HEK293T (cell line): ENCODE results near the gene ZSCAN5A.

Source experiments
- ARNT ChIP-seq: fragments of 450-650 bp; IDR thresholded peaks from 2 replicates; pipeline ENCODE4 v1.6.1; 2017; ENCODE audit warnings: mild to moderate bottlenecking
- BHLHE40 ChIP-seq: fragments of 450-650 bp; IDR thresholded peaks from 2 replicates; pipeline ENCODE4 v1.6.1; 2016; ENCODE audit warnings: mild to moderate bottlenecking, moderate library complexity, borderline replicate concordance
- CTBP1 ChIP-seq: fragments of 450-650 bp; IDR thresholded peaks from 2 replicates; pipeline ENCODE4 v1.6.1; 2016; ENCODE audit warnings: borderline replicate concordance
- FOXA1 ChIP-seq: fragments of 450-650 bp; IDR thresholded peaks from 2 replicates; pipeline ENCODE4 v1.6.1; 2016; ENCODE audit warnings: mild to moderate bottlenecking
- FOXK2 ChIP-seq: fragments of 450-650 bp; IDR thresholded peaks from 2 replicates; pipeline ENCODE4 v1.6.1; 2016; ENCODE audit warnings: mild to moderate bottlenecking
- LEF1 ChIP-seq: fragments of 450-650 bp; IDR thresholded peaks from 2 replicates; pipeline ENCODE4 v1.6.1; 2017; ENCODE audit warnings: mild to moderate bottlenecking, borderline replicate concordance
- NFRKB ChIP-seq: fragments of 450-650 bp; IDR thresholded peaks from 2 replicates; pipeline ENCODE4 v1.6.1; 2016; ENCODE audit warnings: mild to moderate bottlenecking, moderate library complexity
- SP1 ChIP-seq: fragments of 450-650 bp; IDR thresholded peaks from 2 replicates; pipeline ENCODE4 v1.6.1; 2017
- SUZ12 ChIP-seq: fragments of 450-650 bp; IDR thresholded peaks from 2 replicates; pipeline ENCODE4 v1.6.1; 2016; ENCODE audit warnings: mild to moderate bottlenecking
- TARDBP ChIP-seq: fragments of 450-650 bp; IDR thresholded peaks from 2 replicates; pipeline ENCODE4 v1.6.1; 2016
- ZNF384 ChIP-seq: fragments of 450-650 bp; IDR thresholded peaks from 2 replicates; pipeline ENCODE4 v1.6.1; 2016

GRCh38 chr19:56295531-56296455 lies 18.8 kb downstream of the ZSCAN5A start:
- TF ChIP-seq SP1: no peak
- no peak for TF ChIP-seq ARNT
- no peak for TF ChIP-seq BHLHE40
- no peak for TF ChIP-seq SUZ12
- TF ChIP-seq CTBP1: no peak
- TF ChIP-seq FOXA1: no peak
- TF ChIP-seq NFRKB: no peak
- no peak for TF ChIP-seq LEF1
- no peak for TF ChIP-seq TARDBP
- no peak for TF ChIP-seq ZNF384
- TF ChIP-seq FOXK2: no peak
